CD4-positive, alpha-beta T cell treated with Interferon gamma for 1 hour (primary cell): ENCODE data around the gene KLF1.
"Not testable (repeated sequence)": the region's sequence is repeated elsewhere in the genome, so short reads cannot be mapped to it uniquely, and the experiment has no call there.

Experiments
- DNase-seq: peaks from one replicate; pipeline ENCODE4 v3.0.0-alpha.2; 2020

Gene KLF1

DNA sequence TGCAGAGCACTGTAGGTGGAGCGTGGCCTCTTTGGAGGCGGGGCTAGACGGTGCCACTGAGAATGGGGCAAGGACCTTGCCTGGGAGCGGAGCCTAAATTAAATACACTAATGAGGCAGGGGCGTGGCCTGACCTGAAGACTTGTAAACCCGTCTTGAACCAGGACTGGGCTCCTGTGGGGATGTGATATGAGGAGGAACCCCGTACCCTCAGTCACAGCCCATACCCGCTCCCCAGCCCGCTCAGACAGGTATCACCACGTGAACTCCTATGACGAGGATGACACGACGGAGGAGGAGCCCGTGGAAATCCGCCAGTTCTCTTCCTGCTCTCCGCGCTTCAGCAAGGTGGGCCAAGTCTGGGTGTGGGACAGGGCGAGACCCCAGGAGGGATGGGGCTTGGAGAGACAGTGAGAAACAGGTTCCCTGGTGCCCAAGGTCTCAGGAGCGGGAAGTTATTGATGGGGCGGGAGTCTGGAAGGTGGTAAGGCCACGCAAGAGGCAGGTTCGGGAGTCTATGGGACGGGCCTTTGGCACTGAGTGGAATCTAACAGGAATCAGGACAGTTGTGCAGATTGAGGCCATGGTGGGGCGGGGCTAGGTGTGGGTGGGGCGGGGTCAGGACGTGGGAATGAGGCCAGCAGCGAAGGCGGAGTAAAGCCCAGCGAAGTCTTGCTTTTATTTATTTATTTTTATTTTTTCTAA lies 20.4 kb downstream of the KLF1 start:
- DNase-seq: no peak

DNA sequence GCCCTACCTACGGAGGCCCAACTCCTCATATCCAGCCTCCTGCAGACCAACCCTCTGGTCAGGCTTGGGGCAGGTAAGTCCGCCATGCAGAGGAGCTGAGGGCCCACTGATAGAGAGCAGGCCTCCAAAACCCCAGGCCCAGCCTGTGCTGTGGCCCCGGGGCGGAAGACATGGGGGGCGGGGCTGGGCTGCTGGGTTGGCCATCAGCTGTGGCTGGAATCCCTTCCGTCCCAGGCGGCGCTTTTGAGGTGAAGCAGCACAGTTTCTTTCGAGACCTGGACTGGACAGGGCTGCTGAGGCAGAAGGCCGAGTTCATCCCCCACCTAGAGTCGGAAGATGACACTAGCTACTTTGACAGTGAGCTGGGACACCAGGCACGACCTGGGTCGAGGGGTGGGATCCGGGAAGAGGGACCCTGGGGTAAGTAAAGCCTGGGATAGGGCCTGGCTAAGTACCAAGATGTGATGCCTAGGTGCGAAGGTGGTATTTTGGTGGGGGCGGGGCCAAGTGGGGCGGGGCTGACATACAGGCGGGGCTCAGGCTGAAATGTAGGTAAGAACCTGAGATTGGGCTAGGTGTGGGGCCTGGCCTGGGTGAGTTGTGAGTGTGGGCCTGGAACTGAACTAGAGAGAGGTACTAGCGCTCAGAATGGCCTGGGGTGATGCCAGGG lies 21.1 kb downstream of the KLF1 start:
- DNase-seq: no peak

DNA sequence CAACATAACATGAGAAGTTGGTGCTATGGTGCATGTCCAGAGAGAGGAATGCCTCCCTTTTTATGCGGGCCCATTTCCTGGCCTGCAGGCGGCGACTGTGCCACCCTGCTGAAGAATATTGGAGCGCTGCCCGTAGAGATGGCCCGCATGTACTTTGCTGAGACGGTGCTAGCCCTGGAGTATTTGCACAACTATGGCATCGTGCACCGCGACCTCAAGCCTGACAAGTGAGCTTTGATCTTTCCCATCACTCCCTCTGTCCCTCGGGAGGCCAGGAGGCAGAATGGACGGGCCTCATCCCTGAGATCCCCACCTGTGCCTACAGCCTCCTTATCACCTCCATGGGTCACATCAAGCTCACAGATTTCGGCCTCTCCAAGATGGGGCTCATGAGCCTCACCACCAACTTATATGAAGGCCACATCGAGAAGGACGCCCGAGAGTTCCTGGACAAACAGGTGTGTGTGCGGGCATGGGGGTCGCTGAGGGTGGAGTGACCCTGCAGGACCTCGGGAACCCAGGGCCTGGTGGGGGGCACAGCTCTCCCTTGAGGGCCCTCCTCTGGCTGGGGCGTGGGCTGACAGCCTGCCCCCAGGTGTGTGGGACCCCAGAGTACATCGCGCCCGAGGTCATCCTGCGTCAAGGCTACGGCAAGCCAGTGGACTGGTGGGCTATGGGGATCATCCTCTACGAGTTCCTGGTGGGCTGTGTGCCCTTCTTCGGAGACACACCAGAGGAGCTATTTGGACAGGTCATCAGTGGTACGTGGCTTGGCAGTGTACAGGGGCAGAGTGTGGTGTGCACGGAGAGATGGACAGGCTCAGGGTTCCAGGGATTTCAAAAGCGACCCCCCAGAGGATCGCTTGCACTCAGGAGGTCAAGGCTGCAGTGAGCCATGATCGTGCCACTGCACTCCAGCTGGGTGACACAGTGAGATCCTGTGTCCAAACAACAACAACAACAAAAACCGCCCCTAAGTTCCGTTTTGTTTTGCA lies 22.0 kb downstream of the KLF1 start:
- DNase-seq: no peak

GRCh38 chr19:12864143-12864542 lies 22.9 kb downstream of the KLF1 start:
- no peak for DNase-seq

- DNase-seq: no peak
Observed at GRCh38 chr19:12859546-12859945, 27.5 kb downstream of the KLF1 start.

- no peak for DNase-seq
Observed at GRCh38 chr19:12858041-12858928, 28.7 kb downstream of the KLF1 start.

- DNase-seq: no peak
Observed at GRCh38 chr19:12856653-12857052, 30.3 kb downstream of the KLF1 start.

DNA sequence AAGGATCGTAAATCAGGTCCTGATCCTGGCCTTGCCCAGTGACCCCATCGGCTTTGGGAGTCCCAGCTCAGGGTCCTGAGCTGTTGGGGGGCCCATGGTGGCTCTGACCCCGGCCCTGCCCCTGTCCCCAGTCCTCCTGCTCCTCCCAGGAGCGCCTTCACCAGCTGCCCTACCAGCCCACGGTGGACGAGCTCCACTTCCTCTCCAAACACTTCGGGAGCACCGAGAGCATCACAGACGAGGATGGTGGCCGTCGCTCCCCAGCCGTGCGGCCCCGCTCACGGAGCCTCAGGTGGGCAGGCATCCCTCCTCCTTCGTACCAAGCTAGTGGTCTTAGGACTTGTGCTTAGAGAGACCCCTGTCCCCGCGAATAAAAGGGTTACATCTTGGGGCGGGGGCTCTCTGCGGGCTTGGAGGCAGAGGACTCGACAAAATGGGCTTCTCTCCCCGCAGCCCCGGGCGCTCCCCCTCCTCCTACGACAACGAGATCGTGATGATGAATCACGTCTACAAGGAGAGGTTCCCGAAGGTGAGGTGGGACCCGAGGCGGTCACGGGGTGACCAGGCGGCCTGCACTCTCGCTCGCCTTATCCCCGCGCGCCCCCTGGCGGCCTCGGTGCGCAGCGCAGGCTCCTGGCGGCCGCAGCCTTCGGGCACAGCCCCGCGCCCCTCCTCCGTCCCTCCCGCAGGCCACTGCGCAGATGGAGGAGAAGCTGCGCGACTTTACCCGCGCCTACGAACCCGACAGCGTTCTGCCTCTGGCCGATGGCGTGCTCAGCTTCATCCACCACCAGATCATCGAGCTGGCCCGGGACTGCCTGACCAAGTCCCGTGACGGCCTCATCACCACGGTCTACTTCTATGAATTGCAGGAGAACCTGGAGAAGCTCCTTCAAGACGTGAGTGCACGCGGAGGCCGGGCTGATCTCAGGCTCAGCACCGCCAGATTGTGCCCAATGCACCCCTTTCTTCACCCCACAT lies 39.6 kb downstream of the KLF1 start:
- DNase-seq: peak; percentile 78

- DNase-seq: not testable (repeated sequence)
Observed at GRCh38 chr19:12846613-12847012, 40.4 kb downstream of the KLF1 start.

- DNase-seq: no peak
Observed at GRCh38 chr19:12843999-12844732, 42.8 kb downstream of the KLF1 start.

DNA sequence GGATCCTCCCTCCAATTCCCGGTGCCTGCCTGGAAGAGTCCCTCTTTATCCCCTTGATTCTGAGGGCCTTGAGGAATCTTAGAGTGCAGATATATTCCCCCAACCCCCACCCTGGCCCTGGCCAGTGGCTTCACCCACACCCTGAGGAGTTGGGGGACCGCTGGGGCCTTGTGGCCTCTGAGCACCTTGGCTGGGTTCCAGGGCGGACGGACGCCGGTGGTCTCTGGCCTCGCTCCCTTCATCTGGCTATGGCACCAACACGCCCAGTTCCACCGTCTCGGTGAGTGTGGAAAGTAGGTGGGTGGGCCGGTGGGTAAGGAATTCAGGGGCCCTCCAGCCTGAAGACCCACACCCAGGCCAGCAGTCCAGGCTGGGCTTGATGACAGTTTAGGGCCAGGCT lies 43.7 kb downstream of the KLF1 start:
- no peak for DNase-seq

DNA sequence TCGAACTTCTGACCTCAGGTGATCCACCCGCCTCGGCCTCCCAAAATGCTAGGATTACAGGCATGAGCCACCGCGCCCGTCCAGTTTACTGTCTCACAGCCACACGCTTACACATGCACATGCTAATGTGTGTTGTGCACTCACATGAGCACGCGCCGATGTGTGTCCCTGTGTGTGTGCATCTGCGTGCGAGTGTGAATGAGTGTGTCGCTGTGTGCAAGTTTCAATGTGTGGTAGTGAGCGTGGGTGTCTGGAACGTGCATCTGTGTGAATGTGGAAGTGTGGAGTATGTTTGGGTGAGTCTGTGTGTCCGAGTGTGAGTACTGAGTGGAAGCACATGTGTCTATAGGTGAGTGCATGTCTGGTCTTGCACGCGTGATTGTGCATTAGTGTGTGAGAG lies 44.5 kb downstream of the KLF1 start:
- DNase-seq: no peak

- no peak for DNase-seq
Observed at GRCh38 chr19:12841094-12841493, 45.9 kb downstream of the KLF1 start.

GRCh38 chr19:12840091-12841079 lies 46.6 kb downstream of the KLF1 start:
- DNase-seq: peak; percentile 39

DNA sequence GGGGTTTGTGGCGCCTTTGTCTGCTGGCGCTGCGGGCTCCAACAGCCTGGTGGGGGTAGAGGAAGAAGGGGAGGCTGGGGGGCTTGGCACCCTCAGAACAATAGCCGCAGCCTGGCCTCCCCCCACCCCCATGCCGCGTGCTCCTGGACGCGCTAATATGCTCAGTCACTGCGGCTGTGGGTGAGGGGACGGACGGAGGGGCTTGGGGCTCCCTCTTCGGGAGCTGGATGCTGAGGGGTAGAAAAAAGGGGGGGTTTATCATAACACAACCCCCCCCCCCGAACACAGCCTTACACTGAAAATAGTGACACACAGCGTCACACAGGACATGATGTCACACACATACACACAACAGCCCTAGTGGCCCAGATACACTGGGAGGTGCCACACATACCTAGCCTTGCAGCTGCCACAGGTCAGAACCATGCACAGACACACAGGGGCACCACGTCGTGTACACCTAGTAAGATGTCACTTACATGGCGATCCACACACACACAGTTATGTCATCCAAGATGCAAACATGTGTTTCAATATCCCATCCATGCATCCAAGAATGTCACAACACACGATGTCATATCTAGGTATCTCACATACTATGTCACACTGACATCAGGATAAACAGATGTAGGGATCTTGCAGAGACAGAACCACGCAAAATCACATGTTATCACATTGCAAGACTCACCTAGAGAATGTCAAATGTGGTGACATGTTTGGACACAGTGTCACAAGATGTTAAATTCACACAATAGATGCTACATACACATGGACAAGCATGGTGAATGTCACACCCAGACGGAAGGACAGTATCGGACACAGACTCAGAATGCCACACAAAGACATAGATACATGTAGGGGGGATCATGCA lies 47.9 kb downstream of the KLF1 start:
- peak; percentile 18 for DNase-seq

DNA sequence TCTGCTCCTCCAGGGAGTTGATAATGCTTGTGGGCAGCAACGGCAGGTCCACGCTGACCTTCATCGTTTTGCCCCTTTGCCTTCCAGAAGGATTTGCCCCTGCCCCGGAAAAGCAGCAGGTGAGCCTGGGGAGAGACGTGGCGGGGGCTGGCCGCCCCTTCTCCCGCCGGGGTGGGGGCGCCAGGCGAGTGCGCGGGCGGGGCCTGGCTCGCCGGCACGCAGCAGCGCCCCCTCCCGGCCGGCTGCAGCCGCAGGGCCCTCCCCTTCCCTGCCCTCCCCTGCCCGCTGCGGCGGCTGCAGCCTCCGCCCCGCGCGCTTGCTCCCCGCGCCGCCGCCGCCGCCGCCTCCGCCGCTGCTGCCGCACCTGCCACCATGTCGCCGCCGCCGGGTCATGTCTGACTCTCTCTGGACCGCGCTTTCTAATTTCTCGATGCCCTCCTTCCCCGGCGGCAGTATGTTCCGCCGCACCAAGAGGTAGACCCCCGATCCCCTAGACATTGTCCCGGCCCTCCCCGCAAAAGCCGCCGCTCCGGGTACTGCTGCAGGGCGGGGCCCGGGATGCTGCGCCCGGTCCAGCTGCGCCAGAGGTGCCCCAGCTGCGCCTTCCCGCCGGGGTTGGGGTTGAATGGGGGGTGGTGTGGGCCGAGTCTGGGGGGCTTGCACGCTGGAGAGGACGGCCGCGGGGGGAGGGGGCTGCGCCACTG lies 48.7 kb downstream of the KLF1 start, which contains the start of gene MAST1:
Gene MAST1, plus strand, starts transcription at position 334 of the 704 bp plus-strand sequence. Its CDS starts 58 bp downstream, at position 392.
- DNase-seq: peak; percentile 38

DNA sequence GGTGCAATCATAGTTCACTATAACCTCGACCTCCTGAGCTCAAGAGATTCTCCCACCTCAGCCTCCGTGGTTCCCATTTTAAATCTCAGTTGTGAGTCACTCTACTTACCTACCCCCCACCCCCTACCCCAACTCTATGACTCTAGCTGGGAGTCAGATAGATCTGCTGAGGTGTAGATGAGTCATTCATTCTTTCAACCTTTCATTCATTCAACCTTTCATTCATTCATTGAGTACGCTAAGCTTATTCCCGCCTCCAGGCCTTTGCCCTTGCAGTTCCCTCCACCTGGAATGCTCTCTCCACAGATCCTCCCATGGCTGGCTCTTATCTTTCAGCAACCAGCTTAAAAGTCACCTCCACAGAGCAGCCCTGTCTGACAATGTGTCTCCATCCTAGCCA lies 49.8 kb downstream of the KLF1 start:
- DNase-seq: no peak
